K562 (cell line): ENCODE measurements around the gene GFI1B. TPM values are rescaled to one million over a fixed set of nuclear protein-coding genes. Genes with fewer than 3 reads are reported as not detected.

Experiments used
- ELF1 ChIP-seq: fragments of 200-800 bp; sonication (Bioruptor generic); IDR thresholded peaks from 2 replicates; pipeline ENCODE4 v1.6.1; 2016; ENCODE audit warnings: missing genetic modification characterization, missing compliant biosample characterization
- EP300 ChIP-seq: IDR thresholded peaks from 2 replicates; pipeline ENCODE4 v1.6.1; 2012; ENCODE audit warnings: low read length, improper control_type of control experiment
- GATAD2B ChIP-seq: fragments of 450-650 bp; IDR thresholded peaks from 2 replicates; pipeline ENCODE4 v1.6.1; 2017; ENCODE audit warnings: mild to moderate bottlenecking, borderline replicate concordance
- HNRNPL ChIP-seq: fragments of 200-400 bp; formaldehyde crosslinking; IDR thresholded peaks from 2 replicates; pipeline ENCODE4 v1.6.1; 2017; ENCODE audit warnings: low read depth, mild to moderate bottlenecking, low read length
- L3MBTL2 ChIP-seq: fragments of 450-650 bp; IDR thresholded peaks from 2 replicates; pipeline ENCODE4 v1.6.1; 2016; ENCODE audit warnings: mild to moderate bottlenecking, moderate library complexity
- MED1 ChIP-seq: sonication (generic); formaldehyde crosslinking; IDR thresholded peaks from 2 replicates; pipeline ENCODE4 v1.8.1; 2023; ENCODE audit warnings: missing genetic modification reagents, borderline replicate concordance
- NBN ChIP-seq: fragments of 450-650 bp; IDR thresholded peaks from 2 replicates; pipeline ENCODE4 v1.6.1; 2016; ENCODE audit warnings: low read depth, mild to moderate bottlenecking
- NFE2L1 ChIP-seq: fragments of 450-650 bp; IDR thresholded peaks from 2 replicates; pipeline ENCODE4 v1.6.1; 2016; ENCODE audit warnings: missing genetic modification characterization, low read depth, mild to moderate bottlenecking, missing compliant biosample characterization, moderate library complexity, borderline replicate concordance
- POLR3A ChIP-seq: IDR thresholded peaks from 2 replicates; pipeline ENCODE4 v1.6.1; 2011; ENCODE audit warnings: borderline replicate concordance, mild to moderate bottlenecking, moderate library complexity; ENCODE audit not compliant: insufficient read length, insufficient read depth; ENCODE audit errors: extremely low read depth
- PRMT5 ChIP-seq: sonication (generic); formaldehyde crosslinking; IDR thresholded peaks from 2 replicates; pipeline ENCODE4 v1.5.0; 2020; ENCODE audit warnings: missing genetic modification reagents
- RBM22 ChIP-seq: fragments of 200-400 bp; formaldehyde crosslinking; IDR thresholded peaks from 2 replicates; pipeline ENCODE4 v1.6.1; 2018; ENCODE audit warnings: low read length, low read depth; ENCODE audit not compliant: poor library complexity, severe bottlenecking
- SMC3 ChIP-seq: conservative IDR thresholded peaks from 2 replicates; pipeline ENCODE4 v1.6.1; 2011; ENCODE audit warnings: low read depth, low read length, improper control_type of control experiment; ENCODE audit not compliant: insufficient read depth
- ZNF3 ChIP-seq: fragments of 250-450 bp; sonication (Bioruptor Pico); IDR thresholded peaks from 2 replicates; pipeline ENCODE4 v1.5.0; 2021; ENCODE audit warnings: mild to moderate bottlenecking, moderate library complexity
- ZNF444 ChIP-seq: fragments of 250-450 bp; sonication (Bioruptor Pico); IDR thresholded peaks from 2 replicates; pipeline ENCODE4 v1.4.0; 2020; ENCODE audit warnings: mild to moderate bottlenecking, moderate library complexity
- ZSCAN32 ChIP-seq: fragments of 450-650 bp; formaldehyde crosslinking; IDR thresholded peaks from 2 replicates; pipeline ENCODE4 v1.4.0; 2020; ENCODE audit warnings: mild to moderate bottlenecking, moderate library complexity
- polyA plus RNA-seq, 8 experiments: library from polyadenylated mRNA; depleted of rRNA in 4 of 8; stranded (reverse) in 5 of 8; unstranded in 3 of 8; fragments of >200 nt; fragmentation: Nextera tagmentation in 2 of 8; fragmentation: Illumina TruSeq in 1 of 8; extraction: Ambion mirVana in 2 of 8; extraction: Trizol in 1 of 8; gene quantifications; 2 replicates each; pipeline versions ENCODE4 v1.2.1 to v1.2.3, GENCODE V29; 2011 to 2014; ENCODE audit warnings: inconsistent platforms in 1 of 8, missing spikeins in 1 of 8
- total RNA-seq, 7 experiments: library from RNA; depleted of rRNA in 6 of 7; stranded (reverse); fragments of >200 nt in 6 of 7; fragmentation: Illumina TruSeq in 2 of 7; extraction: Trizol in 2 of 7; gene quantifications; 2 replicates each; pipeline versions ENCODE4 v1.2.1 to v1.2.3, GENCODE V29; 2011 to 2021; ENCODE audit warnings: low replicate concordance in 1 of 7
- TF ChIP-seq, protein P1 (sequence below): IDR thresholded peaks from 2 replicates; pipeline ENCODE4 v1.6.1; 2011; ENCODE audit warnings: borderline replicate concordance, low read depth, mild to moderate bottlenecking, moderate library complexity, low read length; ENCODE audit not compliant: insufficient read depth, poor library complexity, severe bottlenecking
- TF ChIP-seq, protein P2 (sequence below): fragments of 250-450 bp; sonication (Bioruptor Pico); IDR thresholded peaks from 2 replicates; pipeline ENCODE4 v1.5.0; 2021
- TF ChIP-seq, protein P3 (sequence below): fragments of 250-450 bp; sonication (Bioruptor Pico); IDR thresholded peaks from 2 replicates; pipeline ENCODE4 v1.9.0; 2021; ENCODE audit warnings: mild to moderate bottlenecking
- TF ChIP-seq, protein P4 (sequence below), 2 experiments: fragments of 450-650 bp; IDR thresholded peaks; 2 replicates each; pipeline ENCODE4 v1.6.1; 2016

The GFI1B gene
- total and polyA plus RNA-seq, 9 of the 15 experiments (the other 6 are each of a cell fraction or from before 2014, with no cell fraction given): 8.0 to 75.7 (median 34.5) TPM

DNA sequence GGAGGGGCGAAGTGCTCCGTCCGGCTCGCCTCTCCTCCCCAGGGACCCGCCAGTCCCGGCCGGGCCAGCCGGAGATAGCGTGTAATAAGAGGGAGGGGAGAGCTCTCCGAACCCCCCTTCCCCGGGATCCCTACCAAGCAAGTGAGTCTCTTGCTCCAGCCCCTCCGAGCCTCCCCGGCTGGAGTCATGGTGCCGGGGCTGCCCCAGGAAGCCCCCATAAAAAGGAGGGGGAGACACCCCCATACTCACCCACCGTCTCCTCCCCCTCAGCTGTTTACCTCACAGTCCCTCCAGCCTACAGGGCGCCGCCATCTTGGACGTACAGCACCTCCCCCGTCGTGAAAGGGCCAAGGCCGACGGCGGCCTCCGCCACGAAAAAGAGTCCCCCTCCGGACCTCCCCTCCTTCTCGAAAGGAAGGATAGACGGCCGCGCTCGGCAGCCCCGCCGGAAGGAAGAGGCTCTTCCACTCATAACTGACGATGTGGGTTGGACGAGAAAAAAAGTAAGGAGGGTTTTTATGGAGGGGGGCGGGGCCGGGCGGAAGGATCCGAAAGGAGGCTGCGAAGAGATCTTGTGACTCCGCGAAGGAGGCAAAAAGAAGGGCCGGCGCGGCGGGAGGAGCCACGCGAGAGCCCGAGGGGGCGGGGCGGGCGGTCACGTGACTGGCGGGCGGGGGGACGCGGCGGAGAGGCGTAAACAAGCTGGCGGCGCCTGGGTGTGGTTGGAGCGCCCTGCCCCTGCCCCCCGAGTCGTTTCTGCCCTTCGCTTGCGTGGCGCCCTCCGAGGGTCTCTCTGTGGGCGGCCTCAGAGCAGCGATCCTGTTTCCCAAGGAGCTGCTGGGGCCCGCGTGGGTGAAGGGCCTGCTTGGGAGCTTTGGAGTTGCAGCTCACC is 34.0 kb upstream of the GFI1B start, which contains the start of gene TSC1 (continued):
- TF ChIP-seq, protein P1, sequence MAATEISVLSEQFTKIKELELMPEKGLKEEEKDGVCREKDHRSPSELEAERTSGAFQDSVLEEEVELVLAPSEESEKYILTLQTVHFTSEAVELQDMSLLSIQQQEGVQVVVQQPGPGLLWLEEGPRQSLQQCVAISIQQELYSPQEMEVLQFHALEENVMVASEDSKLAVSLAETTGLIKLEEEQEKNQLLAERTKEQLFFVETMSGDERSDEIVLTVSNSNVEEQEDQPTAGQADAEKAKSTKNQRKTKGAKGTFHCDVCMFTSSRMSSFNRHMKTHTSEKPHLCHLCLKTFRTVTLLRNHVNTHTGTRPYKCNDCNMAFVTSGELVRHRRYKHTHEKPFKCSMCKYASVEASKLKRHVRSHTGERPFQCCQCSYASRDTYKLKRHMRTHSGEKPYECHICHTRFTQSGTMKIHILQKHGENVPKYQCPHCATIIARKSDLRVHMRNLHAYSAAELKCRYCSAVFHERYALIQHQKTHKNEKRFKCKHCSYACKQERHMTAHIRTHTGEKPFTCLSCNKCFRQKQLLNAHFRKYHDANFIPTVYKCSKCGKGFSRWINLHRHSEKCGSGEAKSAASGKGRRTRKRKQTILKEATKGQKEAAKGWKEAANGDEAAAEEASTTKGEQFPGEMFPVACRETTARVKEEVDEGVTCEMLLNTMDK: no peak
- TF ChIP-seq, protein P2, sequence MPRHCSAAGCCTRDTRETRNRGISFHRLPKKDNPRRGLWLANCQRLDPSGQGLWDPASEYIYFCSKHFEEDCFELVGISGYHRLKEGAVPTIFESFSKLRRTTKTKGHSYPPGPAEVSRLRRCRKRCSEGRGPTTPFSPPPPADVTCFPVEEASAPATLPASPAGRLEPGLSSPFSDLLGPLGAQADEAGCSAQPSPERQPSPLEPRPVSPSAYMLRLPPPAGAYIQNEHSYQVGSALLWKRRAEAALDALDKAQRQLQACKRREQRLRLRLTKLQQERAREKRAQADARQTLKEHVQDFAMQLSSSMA: peak; percentile 78; the same call in 1 of the 2 replicates
- TF ChIP-seq PRMT5 (CRISPR knock-in tag) (no peak), EP300 (peak; percentile 34; the same call in 1 of the 2 replicates), L3MBTL2 (peak; percentile 76), ZNF444 (no peak), SMC3 (no peak), RBM22 (peak; percentile 75), POLR3A (no peak), ZNF3 (CRISPR knock-in tag) (no peak), ZSCAN32 (CRISPR knock-in tag) (no peak), ELF1 (tag) (peak; percentile 52; the same call in 1 of the 2 replicates), HNRNPL (no peak), MED1 (no peak), NBN (peak; percentile 96), NFE2L1 (no peak), GATAD2B (peak; percentile 55; the same call in 1 of the 2 replicates)
- TF ChIP-seq, protein P3, sequence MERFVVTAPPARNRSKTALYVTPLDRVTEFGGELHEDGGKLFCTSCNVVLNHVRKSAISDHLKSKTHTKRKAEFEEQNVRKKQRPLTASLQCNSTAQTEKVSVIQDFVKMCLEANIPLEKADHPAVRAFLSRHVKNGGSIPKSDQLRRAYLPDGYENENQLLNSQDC (CRISPR knock-in tag): 0 out of 2 replicates have a peak, but pooled peaks have one; percentile 73
- TF ChIP-seq, protein P4, sequence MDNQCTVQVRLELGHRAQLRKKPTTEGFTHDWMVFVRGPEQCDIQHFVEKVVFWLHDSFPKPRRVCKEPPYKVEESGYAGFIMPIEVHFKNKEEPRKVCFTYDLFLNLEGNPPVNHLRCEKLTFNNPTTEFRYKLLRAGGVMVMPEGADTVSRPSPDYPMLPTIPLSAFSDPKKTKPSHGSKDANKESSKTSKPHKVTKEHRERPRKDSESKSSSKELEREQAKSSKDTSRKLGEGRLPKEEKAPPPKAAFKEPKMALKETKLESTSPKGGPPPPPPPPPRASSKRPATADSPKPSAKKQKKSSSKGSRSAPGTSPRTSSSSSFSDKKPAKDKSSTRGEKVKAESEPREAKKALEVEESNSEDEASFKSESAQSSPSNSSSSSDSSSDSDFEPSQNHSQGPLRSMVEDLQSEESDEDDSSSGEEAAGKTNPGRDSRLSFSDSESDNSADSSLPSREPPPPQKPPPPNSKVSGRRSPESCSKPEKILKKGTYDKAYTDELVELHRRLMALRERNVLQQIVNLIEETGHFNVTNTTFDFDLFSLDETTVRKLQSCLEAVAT (IDR thresholded peaks at IDR 0.05): peak in 1 of 2 experiments; percentile 90; a peak in 2 of 4 replicates
